Omental fat pad (tissue), 4 donors: ENCODE measurements around the gene CACNA2D3. TPM values are rescaled to one million over a fixed set of nuclear protein-coding genes. Genes with fewer than 3 reads are reported as not detected.

Source experiments
- ATAC-seq: fragments of 150-250 bp; one replicate; pipeline ENCODE4 v1.9.1; 2016; ENCODE audit warnings: mild to moderate bottlenecking, moderate library complexity; ENCODE audit not compliant: low FRiP score
- DNase-seq: peaks from one replicate; pipeline ENCODE4 v3.0.0-alpha.2; 2019; ENCODE audit warnings: low spot score
- total RNA-seq, 4 donors: library from RNA; depleted of rRNA; stranded (reverse); fragments of >200 nt; gene quantifications; one replicate each; pipeline ENCODE4 v1.1.0, GENCODE V29; 2016
- TF ChIP-seq, protein P1 (sequence below), 3 donors: fragments of 450-650 bp; IDR thresholded peaks; one replicate each; pipeline ENCODE4 v1.5.1; 2016 to 2017; ENCODE audit warnings: antibody characterized with exemption in 3 of 3, mild to moderate bottlenecking in 3 of 3, moderate library complexity in 2 of 3

Gene CACNA2D3
- total RNA-seq, 4 donors from 2014 or later, result 2.6 to 6.1 (median 4.5) TPM

DNA sequence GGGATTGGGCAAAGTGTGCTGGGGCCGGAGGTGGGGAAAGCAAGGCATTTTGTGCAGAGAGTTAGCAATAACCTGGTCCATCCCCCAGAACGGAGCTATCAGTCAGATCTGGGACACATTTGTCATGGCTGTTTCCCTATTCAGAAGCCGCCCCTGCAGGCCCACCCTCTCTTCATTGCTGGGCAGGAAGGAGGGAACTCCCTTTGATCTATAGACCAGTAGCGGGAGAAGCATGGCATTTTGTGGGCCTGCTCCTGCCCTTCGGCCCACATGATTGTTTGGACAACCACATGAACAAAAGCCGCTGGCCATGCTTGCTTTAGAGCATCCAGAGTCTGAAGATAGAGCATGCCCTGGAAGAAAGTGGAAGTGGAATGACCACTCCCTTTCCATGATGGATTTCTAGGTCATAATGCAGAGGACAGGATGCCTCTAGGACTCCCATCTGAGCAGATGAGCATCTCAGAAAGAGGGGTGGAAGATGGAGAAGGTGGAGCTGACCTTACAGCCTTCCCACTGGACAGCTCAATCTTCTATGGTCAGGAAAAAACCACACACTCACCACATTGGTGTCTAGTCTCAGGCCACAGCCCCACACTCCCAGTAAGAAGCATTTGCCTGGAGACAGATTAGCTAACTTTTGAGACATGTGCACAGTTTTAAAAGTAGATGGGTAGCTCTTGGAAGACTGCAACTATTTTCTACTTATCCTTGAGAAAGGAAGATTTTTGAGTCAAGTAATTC, 817.4 kb downstream of the CACNA2D3 start:
- TF ChIP-seq, protein P1, sequence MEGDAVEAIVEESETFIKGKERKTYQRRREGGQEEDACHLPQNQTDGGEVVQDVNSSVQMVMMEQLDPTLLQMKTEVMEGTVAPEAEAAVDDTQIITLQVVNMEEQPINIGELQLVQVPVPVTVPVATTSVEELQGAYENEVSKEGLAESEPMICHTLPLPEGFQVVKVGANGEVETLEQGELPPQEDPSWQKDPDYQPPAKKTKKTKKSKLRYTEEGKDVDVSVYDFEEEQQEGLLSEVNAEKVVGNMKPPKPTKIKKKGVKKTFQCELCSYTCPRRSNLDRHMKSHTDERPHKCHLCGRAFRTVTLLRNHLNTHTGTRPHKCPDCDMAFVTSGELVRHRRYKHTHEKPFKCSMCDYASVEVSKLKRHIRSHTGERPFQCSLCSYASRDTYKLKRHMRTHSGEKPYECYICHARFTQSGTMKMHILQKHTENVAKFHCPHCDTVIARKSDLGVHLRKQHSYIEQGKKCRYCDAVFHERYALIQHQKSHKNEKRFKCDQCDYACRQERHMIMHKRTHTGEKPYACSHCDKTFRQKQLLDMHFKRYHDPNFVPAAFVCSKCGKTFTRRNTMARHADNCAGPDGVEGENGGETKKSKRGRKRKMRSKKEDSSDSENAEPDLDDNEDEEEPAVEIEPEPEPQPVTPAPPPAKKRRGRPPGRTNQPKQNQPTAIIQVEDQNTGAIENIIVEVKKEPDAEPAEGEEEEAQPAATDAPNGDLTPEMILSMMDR (IDR thresholded peaks at IDR 0.05), result no peak
- DNase-seq, result no peak
- no peak for ATAC-seq

DNA sequence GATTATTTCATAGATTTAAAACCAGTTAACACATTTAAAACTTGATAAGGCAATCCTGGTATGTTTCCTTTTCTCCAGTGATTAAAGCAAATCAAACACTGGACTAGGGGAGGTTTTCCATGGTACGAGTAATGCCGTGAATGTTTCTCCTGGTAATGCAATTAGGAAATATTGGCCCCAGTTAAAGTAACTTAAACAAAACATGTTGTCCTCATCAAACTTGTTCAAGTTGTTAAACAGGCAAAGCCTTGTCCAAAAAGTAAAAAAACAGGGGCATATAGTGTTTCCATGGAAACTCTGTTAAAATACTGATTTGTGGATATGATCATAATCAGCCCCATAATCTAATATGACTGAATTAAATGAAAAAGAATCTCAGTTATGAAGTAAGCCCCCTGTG, 818.6 kb downstream of the CACNA2D3 start:
- TF ChIP-seq, protein P1 (IDR thresholded peaks at IDR 0.05), result no peak
- DNase-seq, result no peak
- no peak for ATAC-seq

DNA sequence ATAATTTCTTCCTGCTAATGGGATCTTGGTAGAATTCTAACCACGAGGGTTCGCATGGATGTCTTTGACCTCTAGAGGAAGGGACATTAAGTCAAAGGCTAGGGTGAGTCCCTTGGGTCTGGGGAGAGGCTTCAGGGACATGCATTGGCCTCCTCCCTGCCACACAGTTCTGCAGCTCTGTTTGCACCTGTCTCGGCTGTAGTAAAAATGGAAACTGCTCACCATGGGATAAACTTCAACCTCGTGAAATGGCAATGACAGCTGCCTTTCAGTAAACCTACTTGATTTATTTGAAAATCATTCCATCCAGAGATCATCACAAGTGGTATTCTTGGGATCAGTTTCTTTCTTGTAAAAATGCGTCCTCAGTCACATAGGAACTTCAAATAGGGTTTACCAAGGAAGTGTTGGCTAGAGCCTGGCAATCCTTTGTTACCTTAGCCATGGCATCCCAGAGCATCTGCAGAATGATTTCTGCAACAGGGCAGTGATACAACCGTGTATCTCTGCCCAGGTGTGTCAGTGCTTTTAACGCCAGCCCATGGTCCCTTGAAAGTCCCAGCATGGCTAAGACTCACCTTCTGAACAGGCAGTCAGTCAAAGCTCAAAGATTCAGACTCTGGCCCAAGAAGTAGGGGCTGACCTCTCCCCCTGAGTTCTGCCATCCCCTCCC, 819.5 kb downstream of the CACNA2D3 start:
- ATAC-seq (no peak), DNase-seq (no peak)
- TF ChIP-seq, protein P1 (IDR thresholded peaks at IDR 0.05), result no peak

DNA sequence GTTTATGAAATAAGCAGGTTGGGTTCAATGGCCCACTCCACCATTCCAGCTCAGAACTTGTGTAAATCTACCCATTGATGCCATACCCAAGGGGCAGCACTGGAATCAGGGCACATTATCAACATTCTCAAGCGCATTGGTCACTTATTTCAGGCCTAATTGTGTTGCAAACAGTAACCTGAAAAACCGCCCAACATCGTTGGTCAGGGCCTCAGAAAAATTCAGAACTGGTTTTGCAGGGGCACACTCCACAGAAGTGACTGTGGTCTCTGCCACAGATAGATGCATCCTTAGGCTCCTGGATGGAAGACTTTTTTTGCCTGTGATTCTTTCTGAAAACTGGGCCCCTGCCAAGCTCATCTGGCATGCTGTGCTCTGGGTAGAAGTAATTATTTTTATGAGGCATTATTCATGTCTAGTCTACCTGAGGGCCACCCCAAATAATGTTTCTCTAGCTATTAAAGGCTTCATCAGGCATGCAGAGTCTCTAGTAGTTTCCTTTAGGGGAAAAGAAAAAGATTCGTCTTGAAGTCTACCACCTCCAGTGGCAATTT, 827.2 kb downstream of the CACNA2D3 start:
- no peak for DNase-seq
- TF ChIP-seq, protein P1 (IDR thresholded peaks at IDR 0.05), result no peak
- no peak for ATAC-seq

DNA sequence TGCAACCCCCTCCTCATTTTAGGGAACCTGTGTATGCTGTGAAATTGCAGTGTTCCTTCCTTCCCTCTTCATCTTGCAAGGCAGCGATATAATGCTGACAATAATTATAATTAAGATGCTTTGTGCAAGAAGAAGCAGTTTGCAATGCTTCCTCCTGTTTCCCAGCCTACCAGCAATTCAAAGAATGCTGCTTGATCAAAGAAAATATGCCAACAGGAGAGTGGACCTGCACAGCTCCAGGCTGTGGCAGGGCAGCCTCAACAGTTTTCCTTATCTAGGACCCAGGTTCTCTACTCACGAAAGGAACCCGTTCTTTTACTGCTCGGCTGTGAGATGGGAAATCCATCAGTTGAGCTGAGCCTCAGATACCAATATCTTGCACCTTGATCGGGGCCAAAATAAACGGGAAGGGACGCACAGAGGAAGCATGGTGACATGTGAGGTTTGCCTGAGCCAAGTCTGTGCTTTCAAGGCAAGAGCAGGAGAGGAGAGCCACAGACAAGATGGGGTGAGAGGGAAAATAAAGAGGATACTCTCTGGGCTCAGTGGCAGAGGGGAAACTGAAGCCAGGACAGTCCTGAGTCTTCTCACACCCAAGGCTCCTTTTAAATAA, 828.1 kb downstream of the CACNA2D3 start:
- ATAC-seq, result no peak
- TF ChIP-seq, protein P1 (IDR thresholded peaks at IDR 0.05), result no peak
- no peak for DNase-seq

DNA sequence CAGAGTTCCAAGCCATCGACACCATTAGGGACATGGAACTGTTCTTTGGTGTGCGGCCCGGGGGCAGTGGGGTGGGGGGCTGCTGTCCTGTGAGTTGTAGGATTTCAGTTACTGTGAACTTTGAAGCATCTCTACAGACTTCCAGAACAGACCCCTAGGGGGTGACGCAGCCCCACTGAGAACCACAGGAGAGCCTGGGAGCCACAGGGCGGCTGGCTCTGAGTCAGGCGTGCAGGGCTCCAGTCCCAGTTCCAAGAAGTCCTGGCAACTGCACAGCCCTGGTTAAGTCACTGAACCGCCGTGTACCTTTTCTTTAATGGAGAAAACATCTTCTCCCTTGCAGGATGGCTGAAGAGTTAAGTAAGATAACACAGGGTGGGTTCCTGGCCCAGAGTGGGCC, 829.1 kb downstream of the CACNA2D3 start:
- DNase-seq, result peak; percentile 23
- TF ChIP-seq, protein P1 (IDR thresholded peaks at IDR 0.05), result no peak
- peak; percentile 69 for ATAC-seq
